ENCODE results near the gene HSPA9.

- no peak for TF ChIP-seq CTCF (IDR thresholded peaks at IDR 0.05)
- TF ChIP-seq SIN3A (IDR thresholded peaks at IDR 0.05; ENCODE audit: borderline replicate concordance, insufficient read depth, low read depth, low read length), result no peak
- no peak for TF ChIP-seq REST (IDR thresholded peaks at IDR 0.05; ENCODE audit: insufficient read depth in 1 of 2, low read depth in 2 of 2, low read length in 1 of 2)
- TF ChIP-seq POLR2AphosphoS5 (IDR thresholded peaks at IDR 0.05; ENCODE audit: low read depth, low read length), result no peak
- no peak for TF ChIP-seq TCF7L2 (IDR thresholded peaks at IDR 0.05; ENCODE audit: low read depth, low read length)
Observed at GRCh38 chr5:138554143-138554542, 21.1 kb downstream of the HSPA9 start.
